Right kidney (tissue), 1 donor: ENCODE results near the gene CDC42EP4.
"Not testable (repeated sequence)": the region's sequence is repeated elsewhere in the genome, so short reads cannot be mapped to it uniquely, and the experiment has no call there.

Experiments
- DNase-seq: peaks from one replicate; pipeline ENCODE4 v3.0.0-alpha.2; 2016

Gene CDC42EP4

GRCh38 chr17:73281928-73282327 is 29.9 kb downstream of the CDC42EP4 start:
- DNase-seq: no peak

GRCh38 chr17:73280191-73280590 is 31.6 kb downstream of the CDC42EP4 start:
- DNase-seq: no peak

- no peak for DNase-seq
Observed at GRCh38 chr17:73279704-73280103, 32.1 kb downstream of the CDC42EP4 start.

GRCh38 chr17:73278465-73279453 is 33.0 kb downstream of the CDC42EP4 start:
- peak; percentile 36 for DNase-seq

GRCh38 chr17:73278049-73278464 is 33.7 kb downstream of the CDC42EP4 start:
- no peak for DNase-seq

- DNase-seq: no peak
Observed at GRCh38 chr17:73274490-73274889, 37.3 kb downstream of the CDC42EP4 start.

- DNase-seq: no peak
Observed at GRCh38 chr17:73272906-73273218, 38.9 kb downstream of the CDC42EP4 start.

GRCh38 chr17:73271072-73271471 is 40.7 kb downstream of the CDC42EP4 start:
- no peak for DNase-seq

GRCh38 chr17:73269791-73270190 is 42.0 kb downstream of the CDC42EP4 start:
- no peak for DNase-seq

GRCh38 chr17:73269329-73269615 is 42.5 kb downstream of the CDC42EP4 start:
- no peak for DNase-seq

GRCh38 chr17:73268582-73269328 is 43.0 kb downstream of the CDC42EP4 start:
- DNase-seq: no peak

- no peak for DNase-seq
Observed at GRCh38 chr17:73267648-73268537, 43.9 kb downstream of the CDC42EP4 start.

GRCh38 chr17:73266796-73267195 is 45.0 kb downstream of the CDC42EP4 start:
- no peak for DNase-seq

- DNase-seq: no peak
Observed at GRCh38 chr17:73265646-73266640, 45.9 kb downstream of the CDC42EP4 start.

GRCh38 chr17:73264448-73264847 is 47.4 kb downstream of the CDC42EP4 start:
- DNase-seq: not testable (repeated sequence)

GRCh38 chr17:73262676-73263642 is 48.8 kb downstream of the CDC42EP4 start:
- no peak for DNase-seq

GRCh38 chr17:73261952-73262675 is 49.7 kb downstream of the CDC42EP4 start:
- peak; percentile 50 for DNase-seq

GRCh38 chr17:73261617-73261951 is 50.2 kb downstream of the CDC42EP4 start, which contains the start of gene CPSF4L:
TSS of gene CPSF4L (minus strand) at chr17:73261880. CDS start at chr17:73261818, 62 bp downstream.
- DNase-seq: no peak

- no peak for DNase-seq
Observed at GRCh38 chr17:73257516-73257915, 54.3 kb downstream of the CDC42EP4 start.
